Neuronal stem cell (in vitro differentiated cells): ENCODE results near the gene ABL1.
A peak's percentile ranks its signal among the peaks of the same experiment; 100 is the strongest.

Source experiments
- DNase-seq: peaks from one replicate; pipeline ENCODE4 v3.0.0-alpha.2; 2013; ENCODE audit warnings: low spot score
- H2AFZ ChIP-seq: one replicate; pipeline ENCODE4 v1.6.1; 2013; ENCODE audit warnings: mild to moderate bottlenecking, low read length, inconsistent platforms
- H2AK5ac ChIP-seq: 2 replicates; pipeline ENCODE4 v1.6.1; 2013; ENCODE audit warnings: low read depth, mild to moderate bottlenecking, inconsistent platforms, low read length, moderate library complexity, mixed read lengths
- H2BK120ac ChIP-seq: 2 replicates; pipeline ENCODE4 v1.6.1; 2013; ENCODE audit warnings: low read depth, mild to moderate bottlenecking, inconsistent platforms, low read length, moderate library complexity, mixed read lengths
- H2BK12ac ChIP-seq: one replicate; pipeline ENCODE4 v1.6.1; 2013; ENCODE audit warnings: low read length, inconsistent platforms
- H2BK15ac ChIP-seq: 2 replicates; pipeline ENCODE4 v1.6.1; 2013; ENCODE audit warnings: mild to moderate bottlenecking, low read length, inconsistent platforms, mixed read lengths
- H2BK5ac ChIP-seq: one replicate; pipeline ENCODE4 v1.6.1; 2013; ENCODE audit warnings: inconsistent platforms, mild to moderate bottlenecking, low read length, moderate library complexity
- H3K14ac ChIP-seq: one replicate; pipeline ENCODE4 v1.6.1; 2013; ENCODE audit warnings: low read length, inconsistent platforms
- H3K18ac ChIP-seq: 2 replicates; pipeline ENCODE4 v1.6.1; 2013; ENCODE audit warnings: low read length, inconsistent platforms
- H3K23ac ChIP-seq: 2 replicates; pipeline ENCODE4 v1.6.1; 2013; ENCODE audit warnings: low read depth, mild to moderate bottlenecking, mixed read lengths, low read length, inconsistent platforms; ENCODE audit not compliant: poor library complexity
- H3K27ac ChIP-seq: replicated peaks from 3 replicates; pipeline ENCODE4 v1.5.1; 2013; ENCODE audit warnings: low read length, inconsistent platforms
- H3K27me3 ChIP-seq, 3 experiments: 2 replicates each; pipeline ENCODE4 v1.6.1; 2013; ENCODE audit warnings: low read length in 3 of 3, mild to moderate bottlenecking in 2 of 3, inconsistent platforms in 1 of 3, low read depth in 1 of 3, mixed read lengths in 1 of 3, moderate library complexity in 1 of 3; ENCODE audit not compliant: control insufficient read depth in 3 of 3, insufficient read depth in 3 of 3
- H3K36me3 ChIP-seq, 2 donors: replicated peaks in 1 of 2; 2 replicates each; pipeline ENCODE4 v1.6.1; 2013; ENCODE audit warnings: low read length in 2 of 2; ENCODE audit not compliant: control insufficient read depth in 2 of 2, insufficient read depth in 2 of 2
- H3K4ac ChIP-seq: 2 replicates; pipeline ENCODE4 v1.6.1; 2013; ENCODE audit warnings: inconsistent platforms, mild to moderate bottlenecking, low read length, moderate library complexity
- H3K4me1 ChIP-seq, 2 donors: 1 replicate in 1 of 2; 2 replicates in 1 of 2; pipeline ENCODE4 v1.6.1; 2013; ENCODE audit warnings: low read length in 2 of 2, low read depth in 1 of 2; ENCODE audit not compliant: control insufficient read depth in 2 of 2, insufficient read depth in 1 of 2
- H3K4me2 ChIP-seq: one replicate; pipeline ENCODE4 v1.6.1; 2013; ENCODE audit warnings: mild to moderate bottlenecking, low read length, inconsistent platforms; ENCODE audit not compliant: insufficient read depth, poor library complexity, severe bottlenecking
- H3K4me3 ChIP-seq, 2 donors: 2 replicates each; pipeline ENCODE4 v1.5.1; 2013; ENCODE audit warnings: low read length in 2 of 2, mild to moderate bottlenecking in 2 of 2, inconsistent platforms in 1 of 2, moderate library complexity in 1 of 2
- H3K79me1 ChIP-seq: one replicate; pipeline ENCODE4 v1.6.1; 2013; ENCODE audit warnings: low read depth, mild to moderate bottlenecking, inconsistent platforms, low read length, moderate library complexity
- H3K9ac ChIP-seq: one replicate; pipeline ENCODE4 v1.6.1; 2013; ENCODE audit warnings: mild to moderate bottlenecking, low read depth, low read length, inconsistent platforms; ENCODE audit not compliant: poor library complexity
- H3K9me3 ChIP-seq, 2 donors: replicated peaks in 1 of 2; 2 replicates each; pipeline versions ENCODE3 to v1.6.1; 2013; ENCODE audit warnings: low read length in 2 of 2, mild to moderate bottlenecking in 2 of 2, inconsistent platforms in 1 of 2, low read depth in 1 of 2, mixed read lengths in 1 of 2, moderate library complexity in 1 of 2; ENCODE audit not compliant: control insufficient read depth in 2 of 2, insufficient read depth in 1 of 2
- H4K8ac ChIP-seq: one replicate; pipeline ENCODE4 v1.6.1; 2013; ENCODE audit warnings: low read depth, mild to moderate bottlenecking, inconsistent platforms, low read length, moderate library complexity
- H4K91ac ChIP-seq: one replicate; pipeline ENCODE4 v1.6.1; 2013; ENCODE audit warnings: low read length, low read depth, mild to moderate bottlenecking, inconsistent platforms; ENCODE audit not compliant: poor library complexity
- WGBS, 2 donors: extraction: QIAGEN DNeasy Blood & Tissue Kit; methylation state at CpG; one replicate each; pipeline ENCODE4 v1.1.7; 2013; ENCODE audit warnings: missing lambda C conversion rate in 2 of 2, mixed read lengths in 1 of 2; ENCODE audit not compliant: insufficient read length in 2 of 2, insufficient replicate concordance in 1 of 2; ENCODE audit errors: extremely low coverage in 2 of 2; 5-methylcytosine and 5-hydroxymethylcytosine counted together

Gene ABL1

GRCh38 chr9:130904070-130905044 lies 69.3 kb downstream of the ABL1 start:
- no peak overlapping the region for H3K4ac ChIP-seq
- H4K8ac ChIP-seq, result no peak overlapping the region
- peak overlapping the region; percentile 58 for H4K91ac ChIP-seq
- H3K27ac ChIP-seq, result no peak overlapping the region
- H3K4me1 ChIP-seq, result peaks cover 3 to 4% of the 10 kb centered on the region in 2 donors
- peak overlapping the region; percentile 50 for H3K9ac ChIP-seq
- peak overlapping the region; percentile 59 for H2BK5ac ChIP-seq
- H2BK12ac ChIP-seq, result no peak overlapping the region
- H3K36me3 ChIP-seq, result no peaks in the 10 kb centered on the region
- no peak overlapping the region for H3K4me3 ChIP-seq
- H3K23ac ChIP-seq, result peak overlapping the region; percentile 92
- no peaks in the 10 kb centered on the region for H3K79me1 ChIP-seq
- H3K4me2 ChIP-seq, result no peak overlapping the region
- H2AFZ ChIP-seq, result no peak overlapping the region
- H3K27me3 ChIP-seq, result peaks cover 0 to 60% (median 0%) of the 10 kb centered on the region in 3 experiments
- peak overlapping the region; percentile 59 for H3K18ac ChIP-seq
- DNase-seq, result no peak
- H3K9me3 ChIP-seq, result no peaks in the 10 kb centered on the region
- peak overlapping the region; percentile 78 for H3K14ac ChIP-seq
- H2BK15ac ChIP-seq, result no peak overlapping the region
- WGBS, 2 donors, result no CpG with 5 or more reads among the region's 48 CpGs
- H2AK5ac ChIP-seq, result peak overlapping the region; percentile 69
- no peak overlapping the region for H2BK120ac ChIP-seq

GRCh38 chr9:130905125-130905901 lies 70.3 kb downstream of the ABL1 start:
- H3K79me1 ChIP-seq, result no peaks in the 10 kb centered on the region
- peak overlapping the region; percentile 57 for H3K9ac ChIP-seq
- peaks cover 0 to 53% (median 0%) of the 10 kb centered on the region in 3 experiments for H3K27me3 ChIP-seq
- H3K4me1 ChIP-seq, result peaks cover 3 to 4% of the 10 kb centered on the region in 2 donors
- H3K4ac ChIP-seq, result no peak overlapping the region
- H2BK5ac ChIP-seq, result no peak overlapping the region
- no peak overlapping the region for H2BK12ac ChIP-seq
- no peaks in the 10 kb centered on the region for H3K36me3 ChIP-seq
- WGBS, 2 donors, result no CpG with 5 or more reads among the region's 24 CpGs
- no peak overlapping the region for H2BK120ac ChIP-seq
- H4K8ac ChIP-seq, result no peak overlapping the region
- H3K14ac ChIP-seq, result no peak overlapping the region
- H2AFZ ChIP-seq, result no peak overlapping the region
- no peak for DNase-seq
- H2AK5ac ChIP-seq, result peak overlapping the region; percentile 11
- no peak overlapping the region for H3K18ac ChIP-seq
- no peak overlapping the region for H2BK15ac ChIP-seq
- H3K23ac ChIP-seq, result peak overlapping the region; percentile 95
- no peaks in the 10 kb centered on the region for H3K9me3 ChIP-seq
- H3K4me3 ChIP-seq, result peak overlapping the region in 1 of 2 donors; percentile 30
- H3K4me2 ChIP-seq, result no peak overlapping the region
- no peak overlapping the region for H3K27ac ChIP-seq
- no peak overlapping the region for H4K91ac ChIP-seq

DNA sequence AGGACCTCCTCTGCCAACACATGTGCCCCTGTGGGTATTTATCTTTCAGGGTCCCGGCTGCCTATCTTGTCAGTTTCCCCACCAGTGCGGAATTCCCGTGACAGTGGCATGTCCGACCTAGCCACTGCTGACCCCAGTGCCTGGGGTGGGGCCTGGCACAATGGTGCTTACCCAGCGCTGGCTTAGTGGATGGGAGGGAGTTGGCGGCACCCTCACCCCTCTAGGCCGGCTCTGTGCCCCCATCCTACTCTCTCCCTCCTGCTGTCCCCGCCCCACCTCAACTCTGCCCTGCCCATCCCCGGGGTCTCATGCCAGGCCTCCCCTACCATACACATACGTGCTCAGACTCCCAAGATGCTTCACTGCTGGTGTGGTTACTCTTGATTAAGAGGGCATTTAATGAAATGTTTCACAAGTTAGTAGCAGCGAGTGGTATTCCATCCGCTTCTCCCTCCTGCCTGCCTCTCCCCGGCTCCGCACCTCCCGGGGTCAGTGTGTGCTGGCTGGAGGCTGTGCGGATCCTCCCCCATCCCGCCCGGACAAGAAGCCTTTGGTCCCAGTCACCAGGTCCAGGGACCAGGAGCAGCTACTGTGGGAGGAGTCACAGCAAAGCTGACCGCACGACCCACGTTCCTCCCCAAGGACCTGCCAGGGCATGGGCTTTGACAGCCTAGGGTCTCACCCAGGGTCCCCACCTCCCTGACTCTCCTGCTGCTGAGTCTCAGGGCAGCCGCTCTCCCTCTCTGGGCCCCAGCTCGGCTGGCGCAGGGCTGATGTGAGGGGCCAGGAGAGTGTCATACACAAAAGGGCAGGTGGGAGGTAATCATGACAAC lies 71.1 kb downstream of the ABL1 start:
- no peak overlapping the region for H3K4ac ChIP-seq
- no CpG with 5 or more reads among the region's 24 CpGs for WGBS, 2 donors
- H2BK15ac ChIP-seq, result no peak overlapping the region
- H3K4me3 ChIP-seq, result no peak overlapping the region
- H3K27ac ChIP-seq, result no peak overlapping the region
- no peak overlapping the region for H3K4me2 ChIP-seq
- peak overlapping the region; percentile 53 for H2AK5ac ChIP-seq
- no peak overlapping the region for H2AFZ ChIP-seq
- H3K14ac ChIP-seq, result no peak overlapping the region
- H3K4me1 ChIP-seq, result peaks cover 3 to 4% of the 10 kb centered on the region in 2 donors
- DNase-seq, result no peak
- H3K27me3 ChIP-seq, result peaks cover 0 to 46% (median 0%) of the 10 kb centered on the region in 3 experiments
- H2BK5ac ChIP-seq, result no peak overlapping the region
- peak overlapping the region; percentile 50 for H3K18ac ChIP-seq
- H2BK12ac ChIP-seq, result no peak overlapping the region
- no peak overlapping the region for H4K8ac ChIP-seq
- H3K79me1 ChIP-seq, result no peaks in the 10 kb centered on the region
- no peaks in the 10 kb centered on the region for H3K9me3 ChIP-seq
- no peaks in the 10 kb centered on the region for H3K36me3 ChIP-seq
- no peak overlapping the region for H3K9ac ChIP-seq
- no peak overlapping the region for H2BK120ac ChIP-seq
- H3K23ac ChIP-seq, result peak overlapping the region; percentile 95
- no peak overlapping the region for H4K91ac ChIP-seq
